COLO829 (cell line): ENCODE measurements around the gene TMEM245.
"Not testable (repeated sequence)": the region's sequence is repeated elsewhere in the genome, so short reads cannot be mapped to it uniquely, and the experiment has no call there.

Experiments used
- DNase-seq: peaks from one replicate; pipeline ENCODE4 v3.0.0; 2012; ENCODE audit warnings: low spot score

Gene TMEM245

GRCh38 chr9:109062543-109062942, 57.2 kb downstream of the TMEM245 start:
- DNase-seq, result no peak

- DNase-seq, result no peak
These were observed 59.6 kb downstream of the TMEM245 start for GRCh38 chr9:109060191-109060590.

GRCh38 chr9:109053121-109053520, 66.6 kb downstream of the TMEM245 start:
- not testable (repeated sequence) for DNase-seq

- DNase-seq, result peak; percentile 74
These were observed 67.3 kb downstream of the TMEM245 start for GRCh38 chr9:109052416-109052815.

GRCh38 chr9:109051733-109052132, 68.0 kb downstream of the TMEM245 start:
- DNase-seq, result no peak

GRCh38 chr9:109050444-109050843, 69.3 kb downstream of the TMEM245 start:
- no peak for DNase-seq

GRCh38 chr9:109048822-109049221, 70.9 kb downstream of the TMEM245 start:
- no peak for DNase-seq

- DNase-seq, result no peak
These were observed 72.5 kb downstream of the TMEM245 start for GRCh38 chr9:109047259-109047658.

GRCh38 chr9:109046346-109046745, 73.4 kb downstream of the TMEM245 start:
- no peak for DNase-seq

GRCh38 chr9:109043578-109043977, 76.2 kb downstream of the TMEM245 start:
- no peak for DNase-seq

- no peak for DNase-seq
These were observed 79.2 kb downstream of the TMEM245 start for GRCh38 chr9:109040571-109040970.

- DNase-seq, result no peak
These were observed 80.2 kb downstream of the TMEM245 start for GRCh38 chr9:109039539-109039938.

- no peak for DNase-seq
These were observed 81.6 kb downstream of the TMEM245 start for GRCh38 chr9:109037946-109038715.

GRCh38 chr9:109036744-109037680, 82.7 kb downstream of the TMEM245 start:
- no peak for DNase-seq

- DNase-seq, result peak; percentile 96
These were observed 83.9 kb downstream of the TMEM245 start for GRCh38 chr9:109035684-109036423.

GRCh38 chr9:109033941-109034700, 85.6 kb downstream of the TMEM245 start:
- no peak for DNase-seq

- DNase-seq, result no peak
These were observed 88.5 kb downstream of the TMEM245 start for GRCh38 chr9:109031241-109031640.

GRCh38 chr9:109030426-109030825, 89.3 kb downstream of the TMEM245 start:
- no peak for DNase-seq

GRCh38 chr9:109028457-109028856, 91.3 kb downstream of the TMEM245 start:
- no peak for DNase-seq

GRCh38 chr9:109027176-109027575, 92.6 kb downstream of the TMEM245 start:
- DNase-seq, result no peak

GRCh38 chr9:109026306-109026705, 93.4 kb downstream of the TMEM245 start:
- DNase-seq, result no peak

GRCh38 chr9:109022873-109023272, 96.9 kb downstream of the TMEM245 start:
- DNase-seq, result no peak
